ENCODE data around the gene TNRC18. TPM values are rescaled to one million over a fixed set of nuclear protein-coding genes. Genes with fewer than 3 reads are reported as not detected.

The TNRC18 gene
- polyA plus RNA-seq, 1 of the 3 experiments (the other 2 are of a cell fraction), result 34.4 TPM

- no peaks in the 10 kb centered on the region for H3K9me2 ChIP-seq
- H3K27me3 ChIP-seq (ENCODE audit: insufficient read depth), result no peaks in the 10 kb centered on the region
- H3K36me3 ChIP-seq (replicated peaks in 1 of 2; ENCODE audit: control insufficient read depth in 1 of 2, insufficient read depth in 2 of 2, low read length in 1 of 2), result peaks cover 47 to 51% of the 10 kb centered on the region in 2 experiments
- H3K4me2 ChIP-seq, result no peak overlapping the region
- no peak for DNase-seq
- CTCF ChIA-PET, result interaction anchor here (0.6 to 7.9 kb wide), 3 partner anchors 63 to 121 kb away, joined by 3 to 150 read pairs (median 8); no protein-coding TSS in a partner anchor
- H3K27ac ChIP-seq (ENCODE audit: low read depth in 2 of 2, low read length in 1 of 2), result no peak overlapping the region
- H3K79me2 ChIP-seq (ENCODE audit: insufficient read depth), result peaks cover 86% of the 10 kb centered on the region
- H2AFZ ChIP-seq (ENCODE audit: low read depth), result no peak overlapping the region
- no peaks in the 10 kb centered on the region for H3K9me3 ChIP-seq
- 95% methylated on average over 50 of the region's 58 CpGs for WGBS (ENCODE audit: low lambda C conversion rate)
- TF ChIP-seq REST (IDR thresholded peaks at IDR 0.05; ENCODE audit: low read depth, low read length) (no peak), GABPA (IDR thresholded peaks at IDR 0.05; ENCODE audit: low read depth) (no peak), JUND (IDR thresholded peaks at IDR 0.05) (no peak), PBX3 (IDR thresholded peaks at IDR 0.05) (no peak), MAX (IDR thresholded peaks at IDR 0.05; ENCODE audit: low read depth) (no peak), TEAD4 (IDR thresholded peaks at IDR 0.05; ENCODE audit: borderline replicate concordance, insufficient read depth) (no peak), IRF3 (IDR thresholded peaks at IDR 0.05; ENCODE audit: low read depth, low read length) (no peak), CTCF (IDR thresholded peaks at IDR 0.05) (no peak), ELF1 (IDR thresholded peaks at IDR 0.05) (no peak), ZBTB33 (IDR thresholded peaks at IDR 0.05; ENCODE audit: borderline replicate concordance, low read depth) (no peak), YY1 (IDR thresholded peaks at IDR 0.05; ENCODE audit: low read depth) (no peak)
- peaks cover 55% of the 10 kb centered on the region for H4K20me1 ChIP-seq (ENCODE audit: insufficient read depth)
- no peak overlapping the region for H3K9ac ChIP-seq
- H3K4me3 ChIP-seq (ENCODE audit: low read depth in 2 of 2, low read length in 1 of 2), result no peak overlapping the region
- H3K4me1 ChIP-seq (ENCODE audit: control insufficient read depth in 1 of 2, insufficient read depth in 2 of 2, low read depth in 1 of 2, low read length in 1 of 2), result no peaks in the 10 kb centered on the region
- H3F3A ChIP-seq (replicated peaks; ENCODE audit: insufficient read depth), result peaks cover 2% of the 10 kb centered on the region
- POLR2A ChIA-PET, result no interaction called here
These were observed 62.0 kb downstream of the TNRC18 start for GRCh38 chr7:5361446-5362127.

Measured in SK-N-SH (cell line).